GM12873 (cell line): ENCODE data around the gene MEI1.
A peak's percentile ranks its signal among the peaks of the same experiment; 100 is the strongest.

Experiments
- CTCF ChIP-seq: IDR thresholded peaks from 2 replicates; pipeline ENCODE4 v1.5.1; 2012; ENCODE audit warnings: low read depth, mild to moderate bottlenecking, moderate library complexity, low read length, control low read depth; ENCODE audit not compliant: insufficient read depth; ENCODE audit errors: missing control alignments

The MEI1 gene

GRCh38 chr22:41684194-41684593 lies 15.1 kb upstream of the MEI1 start:
- TF ChIP-seq CTCF, result no peak

- TF ChIP-seq CTCF, result no peak
Observed at GRCh38 chr22:41687901-41688364, 11.4 kb upstream of the MEI1 start.

- TF ChIP-seq CTCF, result peak; percentile 9
Observed at GRCh38 chr22:41688365-41689211, 10.7 kb upstream of the MEI1 start, which contains the start of gene SNU13. SNU13 (minus strand) TSS chr22:41688867; CDS start chr22:41688796, 71 bp downstream.

GRCh38 chr22:41690476-41690875 lies 8.8 kb upstream of the MEI1 start:
- no peak for TF ChIP-seq CTCF

DNA sequence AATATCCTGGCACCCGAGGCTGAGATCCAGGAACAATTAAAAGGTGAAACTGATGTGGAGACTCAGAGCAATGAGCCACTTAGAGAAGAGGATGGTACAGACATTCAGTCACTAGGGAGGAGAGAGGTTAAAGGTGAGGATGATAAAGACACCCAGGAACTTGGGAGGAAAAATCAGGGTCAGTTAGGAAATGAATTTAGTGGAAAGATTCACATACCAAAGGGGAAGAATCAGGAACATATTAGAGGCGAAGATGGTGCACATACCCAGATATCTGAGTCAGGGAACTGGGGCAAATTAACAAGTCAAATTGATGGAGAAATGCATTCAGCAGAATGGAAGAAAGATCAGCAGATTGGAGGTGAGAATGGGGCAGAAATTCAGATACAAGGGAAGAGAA lies 4.1 kb upstream of the MEI1 start:
- TF ChIP-seq CTCF, result no peak

DNA sequence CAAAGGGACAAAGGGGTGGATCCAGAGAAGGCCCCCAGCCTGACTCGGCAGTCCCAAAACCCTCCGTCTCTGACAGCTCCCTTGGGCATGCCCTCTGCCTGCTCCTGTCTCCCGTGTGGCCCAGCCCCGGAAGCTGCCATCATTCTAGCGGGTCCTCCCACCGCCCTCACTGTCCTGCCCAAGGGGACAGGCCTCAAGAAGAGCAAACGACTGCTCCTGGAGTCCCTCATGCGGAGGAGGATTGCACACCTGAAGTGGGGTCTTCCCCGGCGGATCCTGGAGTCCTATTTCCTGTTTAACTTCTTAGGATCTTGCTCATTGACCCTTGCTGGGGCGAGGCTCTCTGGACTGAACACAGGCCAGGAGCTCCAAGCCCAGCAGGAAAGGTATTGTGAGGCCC lies 2.6 kb upstream of the MEI1 start:
- TF ChIP-seq CTCF, result no peak

GRCh38 chr22:41697126-41697775 lies 2.1 kb upstream of the MEI1 start:
- peak; percentile 96 for TF ChIP-seq CTCF
